ENCODE results near the gene CELA1. TPM values are rescaled to one million over a fixed set of nuclear protein-coding genes. Genes with fewer than 3 reads are reported as not detected.
A peak's percentile ranks its signal among the peaks of the same experiment; 100 is the strongest.

The CELA1 gene
- total and polyA plus RNA-seq, 2 of the 13 experiments (the other 11 are each of a cell fraction or from before 2014, with no cell fraction given), result not detected

DNA sequence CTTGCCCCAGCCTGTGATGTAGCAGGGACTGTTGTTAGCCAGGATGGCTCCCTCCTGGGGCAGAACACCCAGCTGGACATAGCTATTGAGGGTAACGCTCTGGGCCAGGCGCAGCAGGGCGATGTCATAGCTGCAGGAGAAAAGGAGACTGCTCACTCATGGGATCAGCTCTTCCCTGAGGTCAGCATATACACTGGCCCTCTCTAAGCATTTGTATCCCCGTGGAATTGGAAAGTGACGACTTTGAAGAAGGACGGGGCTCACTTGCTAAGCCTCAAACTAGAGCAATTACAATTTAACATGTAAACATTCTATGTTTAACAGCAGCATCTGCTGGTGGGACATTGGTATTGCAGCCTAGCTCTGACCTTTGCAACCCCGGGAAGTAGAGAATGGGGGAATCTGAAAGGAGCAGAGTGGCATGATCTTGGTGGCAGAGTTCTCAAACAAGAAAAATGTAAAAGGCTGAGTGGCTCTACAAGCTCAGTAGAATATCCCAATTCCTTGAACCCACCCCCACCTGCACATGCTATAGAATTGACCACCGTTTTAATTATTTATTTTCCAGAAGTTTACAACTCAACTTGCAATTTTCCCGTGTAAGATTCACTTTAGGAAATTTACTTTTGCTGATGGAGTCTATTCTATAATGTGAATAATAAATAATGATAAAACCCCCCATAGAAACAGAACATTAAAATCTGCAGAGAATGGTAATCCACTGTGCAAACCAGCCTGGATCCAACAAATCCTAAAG, 5.0 kb downstream of the CELA1 start (continued):
- TF ChIP-seq, protein P1, sequence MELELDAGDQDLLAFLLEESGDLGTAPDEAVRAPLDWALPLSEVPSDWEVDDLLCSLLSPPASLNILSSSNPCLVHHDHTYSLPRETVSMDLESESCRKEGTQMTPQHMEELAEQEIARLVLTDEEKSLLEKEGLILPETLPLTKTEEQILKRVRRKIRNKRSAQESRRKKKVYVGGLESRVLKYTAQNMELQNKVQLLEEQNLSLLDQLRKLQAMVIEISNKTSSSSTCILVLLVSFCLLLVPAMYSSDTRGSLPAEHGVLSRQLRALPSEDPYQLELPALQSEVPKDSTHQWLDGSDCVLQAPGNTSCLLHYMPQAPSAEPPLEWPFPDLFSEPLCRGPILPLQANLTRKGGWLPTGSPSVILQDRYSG (CRISPR knock-in tag; IDR thresholded peaks at IDR 0.05), result no peak
- no peak for TF ChIP-seq ZC3H13 (CRISPR knock-in tag; IDR thresholded peaks at IDR 0.05)
- TF ChIP-seq ISX (CRISPR knock-in tag; conservative IDR thresholded peaks at IDR 0.05), result 0 out of 2 replicates have a peak, but pooled peaks have one; percentile 43
- no peak for TF ChIP-seq ZNF720 (CRISPR knock-in tag; IDR thresholded peaks at IDR 0.05)
- TF ChIP-seq, protein P2, sequence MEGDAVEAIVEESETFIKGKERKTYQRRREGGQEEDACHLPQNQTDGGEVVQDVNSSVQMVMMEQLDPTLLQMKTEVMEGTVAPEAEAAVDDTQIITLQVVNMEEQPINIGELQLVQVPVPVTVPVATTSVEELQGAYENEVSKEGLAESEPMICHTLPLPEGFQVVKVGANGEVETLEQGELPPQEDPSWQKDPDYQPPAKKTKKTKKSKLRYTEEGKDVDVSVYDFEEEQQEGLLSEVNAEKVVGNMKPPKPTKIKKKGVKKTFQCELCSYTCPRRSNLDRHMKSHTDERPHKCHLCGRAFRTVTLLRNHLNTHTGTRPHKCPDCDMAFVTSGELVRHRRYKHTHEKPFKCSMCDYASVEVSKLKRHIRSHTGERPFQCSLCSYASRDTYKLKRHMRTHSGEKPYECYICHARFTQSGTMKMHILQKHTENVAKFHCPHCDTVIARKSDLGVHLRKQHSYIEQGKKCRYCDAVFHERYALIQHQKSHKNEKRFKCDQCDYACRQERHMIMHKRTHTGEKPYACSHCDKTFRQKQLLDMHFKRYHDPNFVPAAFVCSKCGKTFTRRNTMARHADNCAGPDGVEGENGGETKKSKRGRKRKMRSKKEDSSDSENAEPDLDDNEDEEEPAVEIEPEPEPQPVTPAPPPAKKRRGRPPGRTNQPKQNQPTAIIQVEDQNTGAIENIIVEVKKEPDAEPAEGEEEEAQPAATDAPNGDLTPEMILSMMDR (CRISPR knock-in tag; IDR thresholded peaks at IDR 0.05), result peak; percentile 92
- TF ChIP-seq, protein P3, sequence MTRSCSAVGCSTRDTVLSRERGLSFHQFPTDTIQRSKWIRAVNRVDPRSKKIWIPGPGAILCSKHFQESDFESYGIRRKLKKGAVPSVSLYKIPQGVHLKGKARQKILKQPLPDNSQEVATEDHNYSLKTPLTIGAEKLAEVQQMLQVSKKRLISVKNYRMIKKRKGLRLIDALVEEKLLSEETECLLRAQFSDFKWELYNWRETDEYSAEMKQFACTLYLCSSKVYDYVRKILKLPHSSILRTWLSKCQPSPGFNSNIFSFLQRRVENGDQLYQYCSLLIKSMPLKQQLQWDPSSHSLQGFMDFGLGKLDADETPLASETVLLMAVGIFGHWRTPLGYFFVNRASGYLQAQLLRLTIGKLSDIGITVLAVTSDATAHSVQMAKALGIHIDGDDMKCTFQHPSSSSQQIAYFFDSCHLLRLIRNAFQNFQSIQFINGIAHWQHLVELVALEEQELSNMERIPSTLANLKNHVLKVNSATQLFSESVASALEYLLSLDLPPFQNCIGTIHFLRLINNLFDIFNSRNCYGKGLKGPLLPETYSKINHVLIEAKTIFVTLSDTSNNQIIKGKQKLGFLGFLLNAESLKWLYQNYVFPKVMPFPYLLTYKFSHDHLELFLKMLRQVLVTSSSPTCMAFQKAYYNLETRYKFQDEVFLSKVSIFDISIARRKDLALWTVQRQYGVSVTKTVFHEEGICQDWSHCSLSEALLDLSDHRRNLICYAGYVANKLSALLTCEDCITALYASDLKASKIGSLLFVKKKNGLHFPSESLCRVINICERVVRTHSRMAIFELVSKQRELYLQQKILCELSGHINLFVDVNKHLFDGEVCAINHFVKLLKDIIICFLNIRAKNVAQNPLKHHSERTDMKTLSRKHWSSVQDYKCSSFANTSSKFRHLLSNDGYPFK (CRISPR knock-in tag; IDR thresholded peaks at IDR 0.05; ENCODE audit: borderline replicate concordance), result no peak
- 0 out of 2 replicates have a peak, but pooled peaks have one; percentile 15 for TF ChIP-seq SAP130 (CRISPR knock-in tag; IDR thresholded peaks at IDR 0.05; ENCODE audit: low read depth)
- 0 out of 2 replicates have a peak, but pooled peaks have one; percentile 44 for TF ChIP-seq ZNF230 (CRISPR knock-in tag; IDR thresholded peaks at IDR 0.05)
- peak; percentile 35; the same call in 1 of the 2 replicates for TF ChIP-seq ZNF777 (CRISPR knock-in tag; IDR thresholded peaks at IDR 0.05)
- 0 out of 2 replicates have a peak, but pooled peaks have one; percentile 28 for TF ChIP-seq MED1 (CRISPR knock-in tag; IDR thresholded peaks at IDR 0.05)
- TF ChIP-seq ZBTB8A (CRISPR knock-in tag; IDR thresholded peaks at IDR 0.05; ENCODE audit: borderline replicate concordance, low read depth), result no peak
- peak; percentile 46; the same call in 1 of the 2 replicates for TF ChIP-seq MIXL1 (CRISPR knock-in tag; IDR thresholded peaks at IDR 0.05)
- TF ChIP-seq, protein P4, sequence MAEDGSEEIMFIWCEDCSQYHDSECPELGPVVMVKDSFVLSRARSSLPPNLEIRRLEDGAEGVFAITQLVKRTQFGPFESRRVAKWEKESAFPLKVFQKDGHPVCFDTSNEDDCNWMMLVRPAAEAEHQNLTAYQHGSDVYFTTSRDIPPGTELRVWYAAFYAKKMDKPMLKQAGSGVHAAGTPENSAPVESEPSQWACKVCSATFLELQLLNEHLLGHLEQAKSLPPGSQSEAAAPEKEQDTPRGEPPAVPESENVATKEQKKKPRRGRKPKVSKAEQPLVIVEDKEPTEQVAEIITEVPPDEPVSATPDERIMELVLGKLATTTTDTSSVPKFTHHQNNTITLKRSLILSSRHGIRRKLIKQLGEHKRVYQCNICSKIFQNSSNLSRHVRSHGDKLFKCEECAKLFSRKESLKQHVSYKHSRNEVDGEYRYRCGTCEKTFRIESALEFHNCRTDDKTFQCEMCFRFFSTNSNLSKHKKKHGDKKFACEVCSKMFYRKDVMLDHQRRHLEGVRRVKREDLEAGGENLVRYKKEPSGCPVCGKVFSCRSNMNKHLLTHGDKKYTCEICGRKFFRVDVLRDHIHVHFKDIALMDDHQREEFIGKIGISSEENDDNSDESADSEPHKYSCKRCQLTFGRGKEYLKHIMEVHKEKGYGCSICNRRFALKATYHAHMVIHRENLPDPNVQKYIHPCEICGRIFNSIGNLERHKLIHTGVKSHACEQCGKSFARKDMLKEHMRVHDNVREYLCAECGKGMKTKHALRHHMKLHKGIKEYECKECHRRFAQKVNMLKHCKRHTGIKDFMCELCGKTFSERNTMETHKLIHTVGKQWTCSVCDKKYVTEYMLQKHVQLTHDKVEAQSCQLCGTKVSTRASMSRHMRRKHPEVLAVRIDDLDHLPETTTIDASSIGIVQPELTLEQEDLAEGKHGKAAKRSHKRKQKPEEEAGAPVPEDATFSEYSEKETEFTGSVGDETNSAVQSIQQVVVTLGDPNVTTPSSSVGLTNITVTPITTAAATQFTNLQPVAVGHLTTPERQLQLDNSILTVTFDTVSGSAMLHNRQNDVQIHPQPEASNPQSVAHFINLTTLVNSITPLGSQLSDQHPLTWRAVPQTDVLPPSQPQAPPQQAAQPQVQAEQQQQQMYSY (CRISPR knock-in tag; IDR thresholded peaks at IDR 0.05), result no peak
- no peak for TF ChIP-seq NBN (conservative IDR thresholded peaks at IDR 0.05)
- TF ChIP-seq ZNF788 (CRISPR knock-in tag; IDR thresholded peaks at IDR 0.05; ENCODE audit: borderline replicate concordance), result no peak
- TF ChIP-seq SMC3 (IDR thresholded peaks at IDR 0.05; ENCODE audit: low read length), result peak; percentile 89
- TF ChIP-seq FOXA3 (CRISPR knock-in tag; IDR thresholded peaks at IDR 0.05), result 0 out of 2 replicates have a peak, but pooled peaks have one; percentile 36
- peak; percentile 86 for TF ChIP-seq NR2F6 (IDR thresholded peaks at IDR 0.05)
- TF ChIP-seq NR2F6 (CRISPR knock-in tag; IDR thresholded peaks at IDR 0.05), result peak; percentile 82
- 0 out of 2 replicates have a peak, but pooled peaks have one; percentile 39 for TF ChIP-seq THYN1 (CRISPR knock-in tag; IDR thresholded peaks at IDR 0.05; ENCODE audit: borderline replicate concordance, low read depth)
- no peak for TF ChIP-seq STAT5B (CRISPR knock-in tag; IDR thresholded peaks at IDR 0.05)
- peak in 1 of 2 experiments; percentile 42; a peak in 1 of 4 replicates for TF ChIP-seq KLF16 (CRISPR knock-in tag; IDR thresholded peaks at IDR 0.05)

All from HepG2 (cell line).